ENCODE measurements around the gene FCGR3A. TPM values are rescaled to one million over a fixed set of nuclear protein-coding genes. Genes with fewer than 3 reads are reported as not detected.

Gene FCGR3A
- total and polyA plus RNA-seq, 2 of the 4 experiments (the other 2 are of a cell fraction): not detected

- no peak overlapping the region for H3K27ac ChIP-seq (ENCODE audit: insufficient read depth, low read length)
- no peak overlapping the region for H3K14ac ChIP-seq (replicated peaks; ENCODE audit: low read depth, low read length)
- H4K8ac ChIP-seq (ENCODE audit: low read depth in 2 of 2, low read length in 2 of 2): no peak overlapping the region
- H2BK15ac ChIP-seq (ENCODE audit: low read depth, low read length): no peak overlapping the region
- dilution Hi-C loops (cut with HindIII; ENCODE audit: low sequenced_read_pairs, unreplicated experiment): no loop called here
- no peak overlapping the region for H3K23ac ChIP-seq (ENCODE audit: low read depth, low read length)
- no peak overlapping the region for H2BK120ac ChIP-seq (ENCODE audit: low read depth, low read length)
- no peaks in the 10 kb centered on the region for H3K36me3 ChIP-seq (ENCODE audit: control insufficient read depth, insufficient read depth, low read length)
- H2BK20ac ChIP-seq (ENCODE audit: low read depth, low read length): no peak overlapping the region
- no peaks in the 10 kb centered on the region for H3K79me1 ChIP-seq (ENCODE audit: low read depth in 1 of 2, low read length in 2 of 2)
- H3K27me3 ChIP-seq (ENCODE audit: control insufficient read depth, insufficient read depth, low read length): no peaks in the 10 kb centered on the region
- H2AK9ac ChIP-seq (replicated peaks; ENCODE audit: low read depth, low read length, poor library complexity): no peak overlapping the region
- H3K9me1 ChIP-seq (ENCODE audit: insufficient read depth, low read length): no peaks in the 10 kb centered on the region
- peak overlapping the region; percentile 59 for H3K4me2 ChIP-seq (ENCODE audit: low read depth, low read length)
- DNase-seq (peak; percentile 41), ATAC-seq (ENCODE audit: low read depth) (no peak)
- in situ Hi-C loops (cut with MboI; ENCODE audit: low sequenced_read_pairs): no loop called here
- no peaks in the 10 kb centered on the region for H3K4me1 ChIP-seq (ENCODE audit: control insufficient read depth, insufficient read depth, low read length)
- 20% methylated on average over 1 of the region's 22 CpGs; no CpG with 5 or more reads in 1 of the 2 experiments for WGBS, 2 experiments (ENCODE audit: extremely low coverage in 2 of 2, insufficient read length in 1 of 2)
- peak overlapping the region; percentile 70 for H2AFZ ChIP-seq (replicated peaks; ENCODE audit: low read length, poor library complexity)
- H3K4ac ChIP-seq (ENCODE audit: low read depth, low read length): no peak overlapping the region
- no TSS peak for BruUV-seq (replicated peaks)
- H3K56ac ChIP-seq (ENCODE audit: extremely low read depth, insufficient read depth, low read length): no peak overlapping the region
- no peak overlapping the region for H3K18ac ChIP-seq (ENCODE audit: low read depth, low read length)
- intact Hi-C loops (cut with micrococcal nuclease): loop anchor here (1.0 kb wide), 1 partner anchor 8 kb away; no protein-coding TSS in a partner anchor
- no peak overlapping the region for H2AK5ac ChIP-seq (ENCODE audit: low read depth, low read length)
- no peak overlapping the region for H2BK5ac ChIP-seq (ENCODE audit: low read depth, low read length, poor library complexity, severe bottlenecking)
- H3K9me3 ChIP-seq (ENCODE audit: control insufficient read depth, insufficient read depth, low read length): no peaks in the 10 kb centered on the region
- ChIA-PET CTCF (interaction anchor here (0.5 kb wide), 1 partner anchor 241 kb away, joined by 4 read pairs; no protein-coding TSS in a partner anchor), POLR2A (ENCODE audit: unreplicated experiment) (no interaction called here)
- TF ChIP-seq MXI1 (IDR thresholded peaks at IDR 0.05; ENCODE audit: borderline replicate concordance, low read depth, low read length): no peak
- H4K5ac ChIP-seq (ENCODE audit: low read depth, low read length): no peak overlapping the region
- peak overlapping the region; percentile 14; the same call in 1 of the 2 replicates for H3K4me3 ChIP-seq (ENCODE audit: insufficient read depth, low read depth, low read length)
- H3K9ac ChIP-seq (ENCODE audit: low read depth, low read length): no peak overlapping the region
- H4K91ac ChIP-seq (ENCODE audit: insufficient read depth, low read depth, low read length): no peak overlapping the region
- H4K20me1 ChIP-seq (ENCODE audit: insufficient read depth, low read length): no peaks in the 10 kb centered on the region
These were observed 17.5 kb downstream of the FCGR3A start for GRCh38 chr1:161531986-161532643.

Measured in IMR-90 (cell line).